ENCODE data around the gene HEBP1. TPM values are rescaled to one million over a fixed set of nuclear protein-coding genes. Genes with fewer than 3 reads are reported as not detected.

HEBP1 gene, protein sequence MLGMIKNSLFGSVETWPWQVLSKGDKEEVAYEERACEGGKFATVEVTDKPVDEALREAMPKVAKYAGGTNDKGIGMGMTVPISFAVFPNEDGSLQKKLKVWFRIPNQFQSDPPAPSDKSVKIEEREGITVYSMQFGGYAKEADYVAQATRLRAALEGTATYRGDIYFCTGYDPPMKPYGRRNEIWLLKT
- 79.5 and 85.8 TPM in 2 replicates for total RNA-seq

DNA sequence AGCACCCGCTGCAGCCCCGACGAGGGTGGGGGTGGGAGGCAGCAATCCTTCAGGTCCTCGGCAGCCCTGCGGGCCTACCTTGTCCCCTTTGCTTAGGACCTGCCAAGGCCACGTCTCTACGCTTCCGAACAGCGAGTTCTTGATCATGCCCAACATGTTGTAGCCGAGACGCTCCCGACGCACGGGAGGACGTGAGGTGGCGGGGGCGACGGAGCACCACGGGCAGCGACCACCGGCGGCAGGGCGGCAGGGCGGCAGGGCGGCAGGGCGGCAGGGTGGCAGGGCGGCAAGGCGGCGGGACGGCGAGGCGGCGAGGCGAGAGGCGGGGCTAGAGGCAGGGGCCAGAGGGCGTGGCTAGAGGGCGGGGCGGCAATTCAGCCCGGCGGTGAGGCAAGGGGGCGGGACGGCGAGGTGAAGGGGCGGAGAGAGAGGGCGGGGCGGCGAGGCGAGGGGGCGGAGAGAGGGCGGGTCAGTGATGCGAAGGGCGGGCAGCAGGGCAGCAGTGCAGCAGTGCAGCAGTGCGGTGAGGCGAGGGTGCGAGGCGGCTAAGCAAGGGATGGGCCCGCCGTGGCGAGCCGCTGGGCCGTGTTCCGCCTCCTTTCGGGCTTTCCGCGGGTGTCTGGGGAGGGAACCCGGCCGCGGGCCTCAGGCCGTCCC is at the start of gene HEBP1:
Gene HEBP1, minus strand, starts transcription at position 307 of the 657 bp plus-strand sequence. Its CDS starts 151 bp downstream, at position 156.

GRCh38 chr12:13044002-13044905 is 44.2 kb upstream of the HEBP1 start, which contains the start of gene FAM234B:
FAM234B (plus strand) TSS chr12:13044381; CDS start chr12:13044404, 23 bp downstream.

GRCh38 chr12:12952036-12952435 is 48.0 kb downstream of the HEBP1 start, which contains the start of gene GPRC5D:
GPRC5D (minus strand) TSS chr12:12952170; CDS start chr12:12950384, 1,786 bp downstream.

Other genes with a start within 250 kb of the HEBP1 start
- 1.5 and 3.2 TPM in 2 replicates for gene APOLD1, start 214.6 kb downstream of the HEBP1 start, total RNA-seq
- 45.1 and 56.6 TPM in 2 replicates for gene DDX47, start 186.9 kb downstream of the HEBP1 start, total RNA-seq
- gene GPRC5A, start 108.7 kb downstream of the HEBP1 start, total RNA-seq = 2.2 and 2.6 TPM in 2 replicates
- gene GPRC5D, start 48.1 kb downstream of the HEBP1 start, total RNA-seq = not detected in 2 replicates
- 5.3 and 7.6 TPM in 2 replicates for gene FAM234B, start 44.1 kb upstream of the HEBP1 start, total RNA-seq
- 0.34 and 1.5 TPM in 2 replicates for gene GSG1, start 103.4 kb upstream of the HEBP1 start, total RNA-seq
- 465 and 785 TPM in 2 replicates for gene EMP1, start 196.5 kb upstream of the HEBP1 start, total RNA-seq